ENCODE measurements around the gene RHCE. TPM values are rescaled to one million over a fixed set of nuclear protein-coding genes. Genes with fewer than 3 reads are reported as not detected.
"Not testable (repeated sequence)": the region's sequence is repeated elsewhere in the genome, so short reads cannot be mapped to it uniquely, and the experiment has no call there.

Gene RHCE
- 1 to 10 TPM in 3 of 4 donors, under 1 TPM in 1; 0.70 to 5.3 (median 1.2) TPM for polyA plus RNA-seq (ENCODE audit: insufficient read length in 4 of 4)

DNA sequence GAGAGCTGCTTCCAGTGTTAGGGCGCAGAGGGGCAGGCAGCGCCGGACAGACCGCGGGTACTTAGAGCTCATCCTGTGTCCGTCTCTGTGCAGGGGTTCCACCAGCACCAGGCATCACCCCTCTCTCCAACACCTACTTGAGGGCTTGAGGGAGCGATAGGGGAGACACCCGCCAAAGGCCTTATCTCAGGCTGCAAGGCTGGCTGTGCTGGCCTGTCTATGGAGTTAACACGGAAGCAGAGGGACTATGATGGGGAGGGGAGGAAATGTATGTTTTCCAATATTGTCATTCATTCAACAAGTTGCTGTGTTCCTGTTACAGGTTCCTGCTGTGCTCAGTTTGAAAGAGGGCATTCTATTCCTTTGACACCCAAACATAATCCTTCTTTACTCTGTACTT is at the start of gene RHCE:
TSS of gene RHCE (minus strand) at position 111 of the 400 bp plus-strand sequence. CDS start at position 72, 39 bp downstream.
- not testable (repeated sequence) for DNase-seq (ENCODE audit: low read depth in 4 of 4, low spot score in 3 of 4)

- no peak for DNase-seq (ENCODE audit: low read depth in 4 of 4, low spot score in 3 of 4)
Observed at GRCh38 chr1:25469177-25469576, 48.6 kb upstream of the RHCE start.

GRCh38 chr1:25468033-25468432 is 47.4 kb upstream of the RHCE start:
- no peak for DNase-seq (ENCODE audit: low read depth in 4 of 4, low spot score in 3 of 4)

DNA sequence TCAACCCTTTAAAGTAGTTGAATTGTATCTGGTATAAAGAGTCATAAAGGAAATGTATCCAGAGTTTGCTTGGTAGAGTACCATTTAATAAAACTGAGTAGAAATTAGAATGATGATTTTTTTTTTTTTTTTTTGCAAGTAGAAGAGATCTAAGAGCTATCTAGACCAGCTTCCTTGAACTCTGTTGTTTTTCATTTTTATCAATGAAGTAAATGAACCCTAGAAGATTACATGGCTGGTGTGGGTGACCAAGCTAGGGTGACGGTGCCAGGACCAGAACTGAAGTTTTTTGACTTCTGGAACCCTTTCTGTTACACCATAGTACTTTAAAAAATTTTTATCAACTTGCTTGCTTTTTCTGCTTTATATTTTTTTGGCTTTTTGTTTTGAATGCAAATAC is 47.0 kb upstream of the RHCE start:
- no peak for DNase-seq (ENCODE audit: low read depth in 4 of 4, low spot score in 3 of 4)

GRCh38 chr1:25467193-25467592 is 46.6 kb upstream of the RHCE start:
- DNase-seq (ENCODE audit: low read depth in 4 of 4, low spot score in 3 of 4), result no peak

DNA sequence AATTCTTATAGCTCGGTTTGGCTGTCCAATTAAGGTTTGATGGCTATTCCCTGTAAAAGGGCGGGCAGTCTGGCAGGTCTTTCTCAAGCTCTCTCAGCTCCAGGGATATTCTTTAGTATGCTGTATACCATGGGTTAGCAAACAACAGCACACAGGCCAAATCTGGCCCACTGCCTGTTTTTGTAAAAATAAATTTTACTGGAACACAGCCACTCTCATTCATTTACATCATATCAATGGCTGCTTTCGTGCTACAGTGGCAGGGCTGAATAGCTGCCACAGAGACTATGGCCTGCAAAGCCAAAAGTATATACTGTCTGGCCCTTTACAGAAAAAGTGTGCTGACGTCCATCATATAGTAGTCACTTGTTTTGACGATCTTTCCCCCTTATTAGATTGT is 42.1 kb upstream of the RHCE start:
- DNase-seq (ENCODE audit: low read depth in 4 of 4, low spot score in 3 of 4), result no peak

GRCh38 chr1:25461849-25462248 is 41.2 kb upstream of the RHCE start:
- DNase-seq (ENCODE audit: low read depth in 4 of 4, low spot score in 3 of 4), result no peak

DNA sequence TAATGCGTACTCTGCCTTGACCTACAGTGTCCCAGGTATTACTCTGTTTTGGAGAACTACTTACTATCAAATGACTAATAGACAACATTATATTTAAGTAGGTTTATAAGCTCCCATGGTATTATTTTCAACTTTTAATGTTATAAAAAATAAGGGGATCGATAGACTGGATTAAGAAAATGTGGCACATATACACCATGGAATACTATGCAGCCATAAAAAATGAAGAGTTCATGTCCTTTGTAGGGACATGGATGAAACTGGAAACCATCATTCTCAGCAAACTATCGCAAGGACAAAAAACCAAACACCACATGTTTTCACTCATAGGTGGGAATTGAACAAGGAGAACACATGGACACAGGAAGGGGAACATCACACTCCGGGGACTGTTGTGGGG is 40.2 kb upstream of the RHCE start:
- DNase-seq (ENCODE audit: low read depth in 4 of 4, low spot score in 3 of 4), result not testable (repeated sequence)

GRCh38 chr1:25460020-25460419 is 39.4 kb upstream of the RHCE start:
- no peak for DNase-seq (ENCODE audit: low read depth in 4 of 4, low spot score in 3 of 4)

- DNase-seq (ENCODE audit: low read depth in 4 of 4, low spot score in 3 of 4), result no peak
Observed at GRCh38 chr1:25458541-25459298, 38.1 kb upstream of the RHCE start.

GRCh38 chr1:25456502-25456901 is 35.9 kb upstream of the RHCE start:
- no peak for DNase-seq (ENCODE audit: low read depth in 4 of 4, low spot score in 3 of 4)

- DNase-seq (ENCODE audit: low read depth in 4 of 4, low spot score in 3 of 4), result no peak
Observed at GRCh38 chr1:25451908-25452307, 31.3 kb upstream of the RHCE start.

- DNase-seq (ENCODE audit: low read depth in 4 of 4, low spot score in 3 of 4), result no peak
Observed at GRCh38 chr1:25450891-25451290, 30.3 kb upstream of the RHCE start.

DNA sequence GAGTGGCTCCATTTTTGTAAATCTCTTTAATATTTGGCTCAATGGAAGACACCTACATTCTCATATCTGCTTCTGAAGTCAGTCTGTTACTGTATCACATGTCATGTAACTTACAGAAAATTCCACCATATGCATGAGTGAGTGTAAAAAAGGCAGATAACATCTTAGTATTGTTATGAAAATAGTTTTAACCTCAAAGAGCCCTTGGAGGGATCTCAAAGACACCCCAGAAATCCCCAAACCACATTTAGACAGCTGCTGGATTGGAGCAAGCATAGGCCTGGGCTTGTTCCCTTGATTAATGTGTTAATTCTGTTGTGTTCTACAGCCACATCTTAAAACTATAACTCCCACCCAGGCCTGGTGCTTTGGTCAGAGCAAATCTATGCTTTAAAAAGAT is 26.9 kb upstream of the RHCE start:
- DNase-seq (ENCODE audit: low read depth in 4 of 4, low spot score in 3 of 4), result no peak

- DNase-seq (ENCODE audit: low read depth in 4 of 4, low spot score in 3 of 4), result no peak
Observed at GRCh38 chr1:25445993-25446538, 25.4 kb upstream of the RHCE start.

DNA sequence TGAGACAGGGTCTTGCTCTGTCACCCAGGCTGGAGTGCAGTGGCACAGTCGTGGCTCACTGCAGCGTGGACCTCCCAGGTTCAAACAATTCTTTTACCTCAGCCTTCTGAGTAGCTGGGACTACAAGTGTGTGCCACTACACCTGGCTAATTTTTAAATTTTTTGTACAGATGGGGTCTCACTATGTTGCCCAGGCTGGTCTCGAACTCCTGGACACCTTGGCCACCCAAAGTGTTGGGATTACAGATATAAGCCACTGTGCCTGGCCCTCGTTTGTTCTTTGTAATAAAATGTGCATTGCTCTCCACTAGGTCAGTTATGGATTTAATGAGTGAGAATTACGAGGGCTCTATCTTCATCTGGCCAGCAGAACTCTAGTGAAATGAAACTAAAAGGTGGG is 24.0 kb upstream of the RHCE start:
- DNase-seq (ENCODE audit: low read depth in 4 of 4, low spot score in 3 of 4), result not testable (repeated sequence)

DNA sequence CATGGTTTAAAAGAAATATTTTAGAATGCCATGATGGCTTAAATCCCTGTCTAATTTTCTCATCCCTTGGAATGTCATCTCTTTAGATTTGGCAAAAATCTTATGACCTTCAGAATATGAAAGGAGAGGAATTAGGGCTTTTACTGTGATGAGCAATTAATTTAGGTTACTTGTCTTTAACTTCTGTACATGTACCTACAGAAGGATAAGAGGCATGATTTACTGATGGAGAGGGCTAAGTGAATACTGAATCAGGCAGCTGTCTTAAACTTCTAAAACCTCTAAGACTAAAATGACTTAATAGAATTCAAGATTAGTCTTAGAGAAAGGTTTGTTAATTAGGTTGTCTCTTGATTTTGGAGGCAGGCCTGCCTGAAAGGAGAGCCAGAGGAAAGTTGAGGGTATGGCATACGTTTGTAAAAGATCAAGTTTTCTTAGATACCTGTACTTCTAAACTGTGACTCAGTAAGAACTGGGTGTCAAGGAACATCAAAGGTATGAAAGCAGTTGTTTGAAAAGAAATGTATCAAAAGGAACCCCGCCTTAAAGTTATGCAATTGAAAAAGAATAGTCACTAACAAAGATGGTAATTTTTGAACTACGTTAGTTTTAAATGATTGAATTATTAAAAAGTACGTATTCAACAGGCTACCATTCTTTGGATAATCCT is 22.5 kb upstream of the RHCE start:
- DNase-seq (ENCODE audit: low read depth in 4 of 4, low spot score in 3 of 4), result no peak

DNA sequence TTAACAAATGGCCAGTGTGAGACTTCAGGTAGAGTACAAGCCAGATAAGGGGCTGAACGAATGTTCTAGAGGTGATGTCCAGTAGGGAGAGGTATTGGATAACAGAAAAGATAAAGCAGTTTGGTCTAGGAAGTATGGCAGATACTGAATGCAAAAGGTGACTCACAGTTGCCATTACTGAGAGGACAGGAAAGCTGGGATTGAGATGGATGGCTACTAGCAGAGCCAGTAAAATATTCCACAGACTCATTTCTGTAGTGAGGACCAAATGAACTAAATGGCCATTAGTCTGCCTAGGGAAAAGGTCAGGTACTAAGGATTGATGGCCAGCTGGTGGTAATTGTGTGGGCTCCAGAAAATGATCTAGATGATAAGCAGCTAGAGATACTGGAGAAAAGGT is 21.6 kb upstream of the RHCE start:
- DNase-seq (ENCODE audit: low read depth in 4 of 4, low spot score in 3 of 4), result no peak

DNA sequence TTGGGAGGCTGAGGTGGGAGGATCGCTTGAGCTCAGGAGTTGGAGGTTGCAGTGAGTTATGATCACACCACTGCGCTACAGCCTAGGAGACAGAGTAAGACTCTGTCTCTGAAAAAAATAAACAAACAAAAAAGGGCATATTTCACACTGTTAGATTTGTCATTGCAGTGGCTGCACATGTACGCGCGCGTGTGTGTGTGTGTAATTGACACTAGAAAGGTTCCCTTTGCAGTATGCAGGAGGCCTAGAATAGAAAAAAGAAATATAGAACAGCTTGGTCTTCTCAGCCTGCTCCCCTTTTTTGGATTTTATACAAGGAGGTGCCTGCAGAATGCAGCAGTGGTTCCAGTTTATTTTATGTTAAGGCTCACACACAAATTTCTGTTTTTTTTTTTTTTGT is 18.7 kb upstream of the RHCE start:
- DNase-seq (ENCODE audit: low read depth in 4 of 4, low spot score in 3 of 4), result no peak

DNA sequence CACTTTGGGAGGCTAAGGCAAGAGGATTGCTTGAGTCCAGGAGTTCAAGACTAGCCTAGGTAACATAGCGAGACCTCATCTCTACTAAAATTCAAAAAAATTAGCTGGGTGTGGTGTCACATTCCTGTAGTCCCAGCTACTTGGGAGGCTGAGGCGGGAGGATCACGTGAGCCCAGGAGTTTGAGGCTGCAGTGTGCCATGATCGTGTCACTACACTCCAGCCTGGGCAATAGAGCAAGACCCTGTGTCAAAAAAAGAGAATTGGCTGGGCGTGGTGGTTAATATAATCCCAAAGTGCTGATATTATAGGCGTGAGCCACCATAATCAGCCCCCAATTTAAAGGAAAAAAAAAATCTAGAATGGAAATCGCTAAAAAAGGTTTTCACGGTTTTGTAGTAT is 17.0 kb upstream of the RHCE start:
- no peak for DNase-seq (ENCODE audit: low read depth in 4 of 4, low spot score in 3 of 4)

DNA sequence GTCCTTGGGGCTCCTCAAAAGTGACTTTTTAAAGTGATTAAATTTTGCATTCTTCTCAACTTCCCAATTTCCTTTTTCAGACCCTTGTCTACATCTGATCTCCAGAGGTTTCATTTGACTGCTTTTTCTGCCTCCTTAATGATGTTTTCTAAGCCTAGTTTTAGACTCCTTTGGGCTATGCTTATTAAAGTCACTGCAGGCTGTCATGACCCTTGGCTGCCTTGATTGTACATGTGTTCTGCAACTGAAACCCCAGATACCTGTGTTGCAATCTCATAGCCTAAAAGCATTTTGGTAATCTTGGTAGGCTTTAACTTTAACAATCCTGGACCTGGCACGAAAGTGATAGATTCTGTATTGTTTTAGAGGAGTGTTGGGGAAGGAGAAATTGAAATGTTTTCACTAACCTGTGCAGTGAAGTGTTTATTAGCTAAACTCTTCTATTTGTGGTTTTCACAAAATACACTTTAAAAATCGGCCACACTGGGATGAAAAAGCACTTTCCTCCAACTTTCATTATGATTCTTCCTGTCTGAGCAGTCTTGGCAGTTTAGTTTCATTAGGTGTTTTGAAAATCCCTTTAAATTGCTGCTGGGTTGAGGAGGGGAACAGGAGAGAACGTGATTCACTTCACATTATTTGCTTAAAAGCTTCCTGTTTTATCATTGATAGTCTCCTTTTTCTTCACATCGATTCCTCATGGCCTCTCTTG is 14.9 kb upstream of the RHCE start:
- no peak for DNase-seq (ENCODE audit: low read depth in 4 of 4, low spot score in 3 of 4)
